HG03460 (cell line): ENCODE measurements around the gene UBE2M.
"Not testable (repeated sequence)": the region's sequence is repeated elsewhere in the genome, so short reads cannot be mapped to it uniquely, and the experiment has no call there.

Experiments
- ATAC-seq: cut with Tn5 transposase; IDR thresholded peaks from one replicate; pipeline ENCODE4 v1.9.1; 2021; ENCODE audit not compliant: unreplicated experiment

UBE2M gene

GRCh38 chr19:58558066-58558622 is at the start of gene UBE2M:
UBE2M (minus strand) TSS chr19:58558611; CDS start chr19:58558381, 230 bp downstream.
- no peak for ATAC-seq

- not testable (repeated sequence) for ATAC-seq
Measured at GRCh38 chr19:58607213-58607612, 48.8 kb upstream of the UBE2M start.

GRCh38 chr19:58606251-58606896 is 48.0 kb upstream of the UBE2M start:
- ATAC-seq = not testable (repeated sequence)

GRCh38 chr19:58586133-58586765 is 27.8 kb upstream of the UBE2M start:
- no peak for ATAC-seq

GRCh38 chr19:58585442-58586132 is 27.2 kb upstream of the UBE2M start:
- no peak for ATAC-seq

GRCh38 chr19:58584498-58585441 is 26.4 kb upstream of the UBE2M start:
- no peak for ATAC-seq

- ATAC-seq = no peak
Measured at GRCh38 chr19:58582985-58583384, 24.6 kb upstream of the UBE2M start.

- ATAC-seq = peak; percentile 64
Measured at GRCh38 chr19:58581227-58582141, 23.1 kb upstream of the UBE2M start.

- ATAC-seq = no peak
Measured at GRCh38 chr19:58579473-58580142, 21.2 kb upstream of the UBE2M start.

- ATAC-seq = no peak
Measured at GRCh38 chr19:58578012-58578925, 19.9 kb upstream of the UBE2M start.

- not testable (repeated sequence) for ATAC-seq
Measured at GRCh38 chr19:58577581-58577980, 19.2 kb upstream of the UBE2M start.

- peak; percentile 36 for ATAC-seq
Measured at GRCh38 chr19:58575183-58576041, 17.0 kb upstream of the UBE2M start.

GRCh38 chr19:58573658-58574164 is 15.3 kb upstream of the UBE2M start:
- no peak for ATAC-seq

GRCh38 chr19:58572818-58573657 is 14.6 kb upstream of the UBE2M start, which contains the start of gene MZF1:
MZF1 (minus strand) TSS chr19:58573335; CDS start chr19:58571389, 1,946 bp downstream.
- peak; percentile 54 for ATAC-seq

GRCh38 chr19:58572026-58572817 is 13.8 kb upstream of the UBE2M start:
- ATAC-seq = no peak
